K562 (cell line): ENCODE measurements around the gene CEMIP2. TPM values are rescaled to one million over a fixed set of nuclear protein-coding genes. Genes with fewer than 3 reads are reported as not detected.

Experiments
- ATAC-seq: fragments of 200-7000 bp; cut with Tn5 transposase; 3 replicates; pipeline ENCODE4 v1.9.1; 2020; ENCODE audit warnings: moderate library complexity
- BruUV-seq: library from RNA; stranded (reverse); fragments of 400-500 nt; replicated peaks from 2 replicates; lab custom pipeline; 2021; lab: Mats Ljungman, UMichigan
- CTCF ChIA-PET: fragments of 300-600 bp; formaldehyde crosslinking; extraction: SDS; loops from one replicate; lab custom pipeline; 2021; ENCODE audit warnings: low intra/inter-chr PET ratio; lab: Yijun Ruan, JAX
- POLR2A ChIA-PET: fragments of 300-600, 350-650 bp; sonication (Branson Sonifier 250); formaldehyde crosslinking; extraction: SDS; loops from one replicate; lab custom pipeline; 2021; ENCODE audit warnings: antibody characterized with exemption, inconsistent platforms; lab: Yijun Ruan, JAX
- DNase-seq, 4 experiments: peaks; one replicate each; pipeline versions ENCODE4 v3.0.0 to v3.0.0-alpha.2; 2011 to 2018; ENCODE audit warnings: low spot score in 3 of 4, mixed read lengths in 3 of 4; ENCODE audit errors: extremely low read depth in 1 of 4
- FAIRE-seq: peaks from 2 replicates; lab custom pipeline; 2011; peaks lifted over from hg19 to GRCh38; lab: Jason Lieb, UNC
- H2AFZ ChIP-seq: 2 replicates; pipeline ENCODE4 v1.6.0; 2011; ENCODE audit warnings: low read depth, low read length, control low read depth, inconsistent platforms
- H3K27ac ChIP-seq: fragments of 200-600 bp; 3 replicates; pipeline ENCODE4 v1.8.0; 2011; ENCODE audit warnings: low read depth, mild to moderate bottlenecking, control low read depth, inconsistent platforms, low read length, moderate library complexity, mixed read lengths; ENCODE audit errors: extremely low read depth
- H3K27me3 ChIP-seq, 2 experiments: fragments of 300-600 bp in 1 of 2; 2 replicates in 1 of 2; 3 replicates in 1 of 2; pipeline versions ENCODE4 v1.6.0 to v1.8.0; 2011; ENCODE audit warnings: inconsistent platforms in 2 of 2, low read length in 2 of 2, mild to moderate bottlenecking in 1 of 2, mixed read lengths in 1 of 2, moderate library complexity in 1 of 2; ENCODE audit not compliant: control insufficient read depth in 2 of 2, insufficient read depth in 2 of 2
- H3K36me3 ChIP-seq: fragments of 300-600 bp; 3 replicates; pipeline ENCODE4 v1.8.0; 2011; ENCODE audit warnings: mild to moderate bottlenecking, low read length, inconsistent platforms; ENCODE audit not compliant: control insufficient read depth, insufficient read depth
- H3K4me1 ChIP-seq, 2 experiments: fragments of 200-600 bp in 1 of 2; replicated peaks in 1 of 2; 2 replicates in 1 of 2; 3 replicates in 1 of 2; pipeline versions ENCODE4 v1.5.1 to v1.8.0; 2011; ENCODE audit warnings: inconsistent platforms in 2 of 2, low read length in 2 of 2, mild to moderate bottlenecking in 1 of 2, mixed read lengths in 1 of 2, moderate library complexity in 1 of 2; ENCODE audit not compliant: control insufficient read depth in 2 of 2, insufficient read depth in 2 of 2
- H3K4me2 ChIP-seq: 2 replicates; pipeline ENCODE4 v1.6.1; 2011; ENCODE audit warnings: low read length, control low read depth, inconsistent platforms, mixed read lengths; ENCODE audit not compliant: insufficient read depth
- H3K4me3 ChIP-seq: fragments of 200-600 bp; sonication (generic), shearing (Covaris generic); 2 replicates; pipeline ENCODE4 v1.5.1; 2016; ENCODE audit warnings: control low read depth, inconsistent platforms
- H3K79me2 ChIP-seq: fragments of 200-600 bp; 3 replicates; pipeline ENCODE4 v1.8.0; 2011; ENCODE audit warnings: low read length, inconsistent platforms; ENCODE audit not compliant: control insufficient read depth, insufficient read depth
- H3K9ac ChIP-seq, 2 experiments: 2 replicates each; pipeline versions ENCODE4 v1.6.0 to v1.6.1; 2011; ENCODE audit warnings: low read depth in 2 of 2, low read length in 2 of 2, control low read depth in 1 of 2, inconsistent platforms in 1 of 2, mild to moderate bottlenecking in 1 of 2, mixed read lengths in 1 of 2; ENCODE audit not compliant: insufficient read depth in 1 of 2
- H3K9me1 ChIP-seq: one replicate; pipeline ENCODE4 v1.6.0; 2011; ENCODE audit warnings: inconsistent platforms, mild to moderate bottlenecking, low read length, moderate library complexity; ENCODE audit not compliant: control insufficient read depth, insufficient read depth
- H3K9me3 ChIP-seq: replicated peaks from 2 replicates; pipeline ENCODE4 v1.5.1; 2011; ENCODE audit warnings: low read depth, low read length, inconsistent platforms; ENCODE audit not compliant: control insufficient read depth, insufficient read depth
- H4K20me1 ChIP-seq: replicated peaks from 2 replicates; pipeline ENCODE4 v1.6.1; 2011; ENCODE audit warnings: low read length, inconsistent platforms, mixed read lengths; ENCODE audit not compliant: control insufficient read depth, insufficient read depth
- BMI1 ChIP-seq: fragments of 150-350 bp; IDR thresholded peaks from 2 replicates; pipeline ENCODE4 v1.6.1; 2014; ENCODE audit warnings: low read length
- COPS2 ChIP-seq: fragments of 450-650 bp; conservative IDR thresholded peaks from 2 replicates; pipeline ENCODE4 v1.6.1; 2016; ENCODE audit warnings: mild to moderate bottlenecking, moderate library complexity
- RFX1 ChIP-seq: fragments of 450-650 bp; IDR thresholded peaks from 2 replicates; pipeline ENCODE4 v1.6.1; 2016; ENCODE audit warnings: mild to moderate bottlenecking, moderate library complexity
- SRSF3 ChIP-seq: fragments of 200-400 bp; formaldehyde crosslinking; IDR thresholded peaks from 2 replicates; pipeline ENCODE4 v1.6.1; 2016; ENCODE audit warnings: mild to moderate bottlenecking, low read length, moderate library complexity; ENCODE audit not compliant: insufficient read depth
- TEAD1 ChIP-seq, 2 experiments: fragments of 450-650 bp in 1 of 2; sonication (generic) in 1 of 2; formaldehyde crosslinking; IDR thresholded peaks; 2 replicates each; pipeline versions ENCODE4 v1.4.0 to v1.8.0; 2020 to 2022; ENCODE audit warnings: mild to moderate bottlenecking in 2 of 2, missing genetic modification reagents in 1 of 2
- ZNF41 ChIP-seq: fragments of 250-450 bp; sonication (Bioruptor Pico); conservative IDR thresholded peaks from 2 replicates; pipeline ENCODE4 v1.4.0; 2020; ENCODE audit warnings: mild to moderate bottlenecking
- ZNF551 ChIP-seq: fragments of 250-450 bp; sonication (Bioruptor Pico); IDR thresholded peaks from 2 replicates; pipeline ENCODE4 v1.5.0; 2021; ENCODE audit warnings: mild to moderate bottlenecking, moderate library complexity
- ZNF583 ChIP-seq: fragments of 250-450 bp; sonication (Bioruptor Pico); IDR thresholded peaks from 2 replicates; pipeline ENCODE4 v1.4.0; 2020
- ZNF695 ChIP-seq: fragments of 450-650 bp; formaldehyde crosslinking; IDR thresholded peaks from 2 replicates; pipeline ENCODE4 v1.4.0; 2020; ENCODE audit warnings: mild to moderate bottlenecking, moderate library complexity
- WGBS: fragments of 100-300 bp; shearing (Covaris generic); methylation state at CpG from one replicate; pipeline ENCODE4 v1.1.6; 2016; ENCODE audit warnings: low coverage, mixed read lengths; ENCODE audit not compliant: insufficient coverage; ENCODE audit errors: missing lambda C conversion rate; 5-methylcytosine and 5-hydroxymethylcytosine counted together
- in situ Hi-C: fragments of 300-500 bp; cut with MboI; formaldehyde crosslinking; loops from 4 replicates; pipeline ENCODE4 v1.15.0; 2018; ENCODE audit warnings: inconsistent platforms, mixed read lengths
- intact Hi-C: fragments of 100-400 bp; cut with micrococcal nuclease; formaldehyde crosslinking; loops from 2 replicates; pipeline ENCODE4 v1.14.2; 2022
- polyA plus RNA-seq, 8 experiments: library from polyadenylated mRNA; depleted of rRNA in 4 of 8; stranded (reverse) in 5 of 8; unstranded in 3 of 8; fragments of >200 nt; fragmentation: Nextera tagmentation in 2 of 8; fragmentation: Illumina TruSeq in 1 of 8; extraction: Ambion mirVana in 2 of 8; extraction: Trizol in 1 of 8; gene quantifications; 2 replicates each; pipeline versions ENCODE4 v1.2.1 to v1.2.3, GENCODE V29; 2011 to 2014; ENCODE audit warnings: inconsistent platforms in 1 of 8, missing spikeins in 1 of 8
- total RNA-seq, 7 experiments: library from RNA; depleted of rRNA in 6 of 7; stranded (reverse); fragments of >200 nt in 6 of 7; fragmentation: Illumina TruSeq in 2 of 7; extraction: Trizol in 2 of 7; gene quantifications; 2 replicates each; pipeline versions ENCODE4 v1.2.1 to v1.2.3, GENCODE V29; 2011 to 2021; ENCODE audit warnings: low replicate concordance in 1 of 7
- TF ChIP-seq, protein P1 (sequence below), 2 experiments: IDR thresholded peaks; 2 replicates each; pipeline ENCODE4 v1.6.1; 2012; ENCODE audit warnings: improper control_type of control experiment in 2 of 2, low read depth in 2 of 2, low read length in 2 of 2, borderline replicate concordance in 1 of 2
- TF ChIP-seq, protein P2 (sequence below), 2 experiments: IDR thresholded peaks; 2 replicates each; pipeline ENCODE4 v1.6.1; 2011; ENCODE audit warnings: borderline replicate concordance in 1 of 2, control low read depth in 1 of 2, low read depth in 1 of 2, low read length in 1 of 2, mild to moderate bottlenecking in 1 of 2, mixed read lengths in 1 of 2, moderate library complexity in 1 of 2; ENCODE audit not compliant: insufficient read depth in 1 of 2, insufficient read length in 1 of 2, poor library complexity in 1 of 2, severe bottlenecking in 1 of 2; ENCODE audit errors: extremely low read depth in 1 of 2
- TF ChIP-seq, protein P3 (sequence below): sonication (generic); formaldehyde crosslinking; IDR thresholded peaks from 2 replicates; pipeline ENCODE4 v1.8.1; 2023; ENCODE audit warnings: missing genetic modification reagents, mild to moderate bottlenecking, borderline replicate concordance

CEMIP2 gene
- total and polyA plus RNA-seq, 9 of the 15 experiments (the other 6 are each of a cell fraction or from before 2014, with no cell fraction given), result 5.4 to 29.9 (median 14.2) TPM

DNA sequence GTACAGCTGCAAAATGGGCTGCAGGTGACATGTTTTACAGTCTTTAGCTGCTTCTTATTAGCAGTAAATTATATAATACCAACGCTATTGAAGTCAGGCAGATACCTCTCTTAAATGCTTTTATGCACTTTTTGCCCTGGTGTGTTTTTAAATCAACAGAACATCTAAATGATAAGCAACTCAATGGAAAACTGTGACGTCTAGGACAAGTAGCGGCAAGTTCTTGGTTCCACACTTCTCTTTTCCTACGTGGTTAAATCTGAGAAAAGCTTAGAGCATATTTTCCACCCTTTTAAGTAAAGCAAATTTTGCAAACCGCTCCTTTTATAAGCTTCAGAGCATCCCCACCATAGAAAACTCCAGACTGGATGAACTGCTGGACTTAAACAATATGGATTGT is 58.1 kb downstream of the CEMIP2 start:
- CTCF ChIA-PET, result no interaction called here
- Histone ChIP-seq H3K9me3 (no peaks in the 10 kb centered on the region), H4K20me1 (no peaks in the 10 kb centered on the region), H3K9ac (no peak overlapping the region), H3K79me2 (no peaks in the 10 kb centered on the region), H3K36me3 (peaks cover 46% of the 10 kb centered on the region; the same call in 2 of the 3 replicates), H3K27ac (no peak overlapping the region), H3K27me3 (no peaks in the 10 kb centered on the region), H3K4me2 (no peak overlapping the region), H3K9me1 (no peaks in the 10 kb centered on the region), H3K4me1 (no peaks in the 10 kb centered on the region), H3K4me3 (no peak overlapping the region), H2AFZ (no peak overlapping the region)
- no TSS peak for BruUV-seq
- POLR2A ChIA-PET, result interaction anchor here (1.0 kb wide), 1 partner anchor 9 kb away, joined by 4 read pairs; no protein-coding TSS in a partner anchor
- in situ Hi-C loops (no loop called here), intact Hi-C loops (no loop called here)
- FAIRE-seq (no peak), ATAC-seq (no peak), DNase-seq (no peak)
- 62% methylated on average over 5 of the region's 5 CpGs for WGBS
- TF ChIP-seq ZNF41 (CRISPR knock-in tag) (no peak), SRSF3 (no peak), BMI1 (no peak), RFX1 (no peak), ZNF551 (no peak), ZNF583 (no peak), COPS2 (no peak), ZNF695 (CRISPR knock-in tag) (no peak), TEAD1 (CRISPR knock-in tag; IDR thresholded peaks at IDR 0.05) (no peak)
- TF ChIP-seq, protein P1, sequence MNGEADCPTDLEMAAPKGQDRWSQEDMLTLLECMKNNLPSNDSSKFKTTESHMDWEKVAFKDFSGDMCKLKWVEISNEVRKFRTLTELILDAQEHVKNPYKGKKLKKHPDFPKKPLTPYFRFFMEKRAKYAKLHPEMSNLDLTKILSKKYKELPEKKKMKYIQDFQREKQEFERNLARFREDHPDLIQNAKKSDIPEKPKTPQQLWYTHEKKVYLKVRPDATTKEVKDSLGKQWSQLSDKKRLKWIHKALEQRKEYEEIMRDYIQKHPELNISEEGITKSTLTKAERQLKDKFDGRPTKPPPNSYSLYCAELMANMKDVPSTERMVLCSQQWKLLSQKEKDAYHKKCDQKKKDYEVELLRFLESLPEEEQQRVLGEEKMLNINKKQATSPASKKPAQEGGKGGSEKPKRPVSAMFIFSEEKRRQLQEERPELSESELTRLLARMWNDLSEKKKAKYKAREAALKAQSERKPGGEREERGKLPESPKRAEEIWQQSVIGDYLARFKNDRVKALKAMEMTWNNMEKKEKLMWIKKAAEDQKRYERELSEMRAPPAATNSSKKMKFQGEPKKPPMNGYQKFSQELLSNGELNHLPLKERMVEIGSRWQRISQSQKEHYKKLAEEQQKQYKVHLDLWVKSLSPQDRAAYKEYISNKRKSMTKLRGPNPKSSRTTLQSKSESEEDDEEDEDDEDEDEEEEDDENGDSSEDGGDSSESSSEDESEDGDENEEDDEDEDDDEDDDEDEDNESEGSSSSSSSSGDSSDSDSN (IDR thresholded peaks at IDR 0.05; ENCODE audit: borderline replicate concordance in 1 of 2, low read depth in 2 of 2, low read length in 2 of 2), result no peak
- TF ChIP-seq, protein P2, sequence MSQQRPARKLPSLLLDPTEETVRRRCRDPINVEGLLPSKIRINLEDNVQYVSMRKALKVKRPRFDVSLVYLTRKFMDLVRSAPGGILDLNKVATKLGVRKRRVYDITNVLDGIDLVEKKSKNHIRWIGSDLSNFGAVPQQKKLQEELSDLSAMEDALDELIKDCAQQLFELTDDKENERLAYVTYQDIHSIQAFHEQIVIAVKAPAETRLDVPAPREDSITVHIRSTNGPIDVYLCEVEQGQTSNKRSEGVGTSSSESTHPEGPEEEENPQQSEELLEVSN (IDR thresholded peaks at IDR 0.05; ENCODE audit: borderline replicate concordance in 1 of 2, extremely low read depth in 1 of 2, insufficient read depth in 1 of 2, insufficient read length in 1 of 2, low read depth in 1 of 2, low read length in 1 of 2, poor library complexity in 1 of 2, severe bottlenecking in 1 of 2), result no peak
- TF ChIP-seq, protein P3, sequence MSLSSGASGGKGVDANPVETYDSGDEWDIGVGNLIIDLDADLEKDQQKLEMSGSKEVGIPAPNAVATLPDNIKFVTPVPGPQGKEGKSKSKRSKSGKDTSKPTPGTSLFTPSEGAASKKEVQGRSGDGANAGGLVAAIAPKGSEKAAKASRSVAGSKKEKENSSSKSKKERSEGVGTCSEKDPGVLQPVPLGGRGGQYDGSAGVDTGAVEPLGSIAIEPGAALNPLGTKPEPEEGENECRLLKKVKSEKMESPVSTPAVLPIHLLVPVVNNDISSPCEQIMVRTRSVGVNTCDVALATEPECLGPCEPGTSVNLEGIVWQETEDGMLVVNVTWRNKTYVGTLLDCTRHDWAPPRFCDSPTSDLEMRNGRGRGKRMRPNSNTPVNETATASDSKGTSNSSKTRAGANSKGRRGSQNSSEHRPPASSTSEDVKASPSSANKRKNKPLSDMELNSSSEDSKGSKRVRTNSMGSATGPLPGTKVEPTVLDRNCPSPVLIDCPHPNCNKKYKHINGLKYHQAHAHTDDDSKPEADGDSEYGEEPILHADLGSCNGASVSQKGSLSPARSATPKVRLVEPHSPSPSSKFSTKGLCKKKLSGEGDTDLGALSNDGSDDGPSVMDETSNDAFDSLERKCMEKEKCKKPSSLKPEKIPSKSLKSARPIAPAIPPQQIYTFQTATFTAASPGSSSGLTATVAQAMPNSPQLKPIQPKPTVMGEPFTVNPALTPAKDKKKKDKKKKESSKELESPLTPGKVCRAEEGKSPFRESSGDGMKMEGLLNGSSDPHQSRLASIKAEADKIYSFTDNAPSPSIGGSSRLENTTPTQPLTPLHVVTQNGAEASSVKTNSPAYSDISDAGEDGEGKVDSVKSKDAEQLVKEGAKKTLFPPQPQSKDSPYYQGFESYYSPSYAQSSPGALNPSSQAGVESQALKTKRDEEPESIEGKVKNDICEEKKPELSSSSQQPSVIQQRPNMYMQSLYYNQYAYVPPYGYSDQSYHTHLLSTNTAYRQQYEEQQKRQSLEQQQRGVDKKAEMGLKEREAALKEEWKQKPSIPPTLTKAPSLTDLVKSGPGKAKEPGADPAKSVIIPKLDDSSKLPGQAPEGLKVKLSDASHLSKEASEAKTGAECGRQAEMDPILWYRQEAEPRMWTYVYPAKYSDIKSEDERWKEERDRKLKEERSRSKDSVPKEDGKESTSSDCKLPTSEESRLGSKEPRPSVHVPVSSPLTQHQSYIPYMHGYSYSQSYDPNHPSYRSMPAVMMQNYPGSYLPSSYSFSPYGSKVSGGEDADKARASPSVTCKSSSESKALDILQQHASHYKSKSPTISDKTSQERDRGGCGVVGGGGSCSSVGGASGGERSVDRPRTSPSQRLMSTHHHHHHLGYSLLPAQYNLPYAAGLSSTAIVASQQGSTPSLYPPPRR, result no peak
